ENCODE measurements around the gene SCCPDH. TPM values are rescaled to one million over a fixed set of nuclear protein-coding genes. Genes with fewer than 3 reads are reported as not detected.

Gene SCCPDH
- total RNA-seq, 1 donor from 2014 or later, result 19.5 TPM

DNA sequence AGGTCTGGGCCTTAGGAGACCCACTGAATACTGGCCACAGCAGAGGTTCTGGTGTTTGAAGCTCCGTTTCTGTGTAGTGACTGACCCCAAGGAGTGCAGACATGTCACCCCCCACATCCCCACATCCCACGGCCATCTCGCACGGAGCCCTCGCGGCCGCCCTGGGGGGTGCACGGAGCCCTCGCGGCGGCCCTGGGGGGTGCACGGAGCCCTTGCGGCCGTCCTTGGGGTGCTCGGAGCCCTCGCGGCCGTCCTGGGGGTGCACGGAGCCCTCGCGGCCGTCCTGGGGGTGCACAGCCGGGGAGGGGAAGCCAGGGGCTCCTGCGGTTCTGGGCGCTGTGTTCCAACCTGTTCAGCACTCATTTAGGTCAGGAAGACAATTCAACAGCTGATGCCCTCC, 68.4 kb downstream of the SCCPDH start:
- peaks cover 6% of the 10 kb centered on the region for H3K4me1 Mint-ChIP-seq (ENCODE audit: unreplicated experiment)
- H3K36me3 Mint-ChIP-seq (ENCODE audit: low read depth, unreplicated experiment), result no peaks in the 10 kb centered on the region
- no peak overlapping the region for H3K27ac Mint-ChIP-seq (ENCODE audit: unreplicated experiment)
- H3K9me3 Mint-ChIP-seq (ENCODE audit: unreplicated experiment), result no peaks in the 10 kb centered on the region
- peaks cover 17% of the 10 kb centered on the region for H3K27me3 Mint-ChIP-seq (ENCODE audit: unreplicated experiment)
- H3K4me3 Mint-ChIP-seq (ENCODE audit: unreplicated experiment), result no peak overlapping the region
- TF ChIP-seq, protein P1, sequence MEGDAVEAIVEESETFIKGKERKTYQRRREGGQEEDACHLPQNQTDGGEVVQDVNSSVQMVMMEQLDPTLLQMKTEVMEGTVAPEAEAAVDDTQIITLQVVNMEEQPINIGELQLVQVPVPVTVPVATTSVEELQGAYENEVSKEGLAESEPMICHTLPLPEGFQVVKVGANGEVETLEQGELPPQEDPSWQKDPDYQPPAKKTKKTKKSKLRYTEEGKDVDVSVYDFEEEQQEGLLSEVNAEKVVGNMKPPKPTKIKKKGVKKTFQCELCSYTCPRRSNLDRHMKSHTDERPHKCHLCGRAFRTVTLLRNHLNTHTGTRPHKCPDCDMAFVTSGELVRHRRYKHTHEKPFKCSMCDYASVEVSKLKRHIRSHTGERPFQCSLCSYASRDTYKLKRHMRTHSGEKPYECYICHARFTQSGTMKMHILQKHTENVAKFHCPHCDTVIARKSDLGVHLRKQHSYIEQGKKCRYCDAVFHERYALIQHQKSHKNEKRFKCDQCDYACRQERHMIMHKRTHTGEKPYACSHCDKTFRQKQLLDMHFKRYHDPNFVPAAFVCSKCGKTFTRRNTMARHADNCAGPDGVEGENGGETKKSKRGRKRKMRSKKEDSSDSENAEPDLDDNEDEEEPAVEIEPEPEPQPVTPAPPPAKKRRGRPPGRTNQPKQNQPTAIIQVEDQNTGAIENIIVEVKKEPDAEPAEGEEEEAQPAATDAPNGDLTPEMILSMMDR (IDR thresholded peaks at IDR 0.05; ENCODE audit: unreplicated experiment), result no peak
- no peak for DNase-seq (ENCODE audit: low spot score)

DNA sequence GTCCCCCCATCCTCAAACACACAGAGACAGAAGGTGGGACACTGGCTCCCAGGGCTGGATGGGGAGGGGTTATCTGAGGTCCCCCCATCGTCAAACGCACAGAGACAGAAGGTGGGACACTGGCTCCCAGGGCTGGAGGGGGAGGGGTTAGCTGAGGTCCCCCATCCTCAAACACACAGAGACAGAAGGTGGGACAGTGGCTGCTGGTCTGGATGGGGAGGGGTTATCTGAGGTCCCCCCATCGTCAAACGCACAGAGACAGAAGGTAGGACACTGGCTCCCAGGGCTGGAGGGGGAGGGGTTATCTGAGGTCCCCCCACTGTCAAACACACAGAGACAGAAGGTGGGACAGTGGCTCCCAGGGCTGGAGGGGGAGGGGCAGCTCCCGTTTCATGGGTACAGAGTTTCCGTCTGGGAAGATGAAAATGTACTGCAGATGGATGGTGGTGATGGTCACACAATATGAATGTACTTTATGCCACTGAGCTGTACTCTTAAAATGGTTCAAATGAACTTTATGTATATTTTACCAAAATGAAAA, 69.2 kb downstream of the SCCPDH start:
- Mint-ChIP-seq H3K9me3 (ENCODE audit: unreplicated experiment) (no peaks in the 10 kb centered on the region), H3K4me3 (ENCODE audit: unreplicated experiment) (no peak overlapping the region), H3K27me3 (ENCODE audit: unreplicated experiment) (peaks cover 19% of the 10 kb centered on the region), H3K27ac (ENCODE audit: unreplicated experiment) (no peak overlapping the region), H3K36me3 (ENCODE audit: low read depth, unreplicated experiment) (no peaks in the 10 kb centered on the region), H3K4me1 (ENCODE audit: unreplicated experiment) (peaks cover 6% of the 10 kb centered on the region)
- DNase-seq (ENCODE audit: low spot score), result no peak
- TF ChIP-seq, protein P1 (IDR thresholded peaks at IDR 0.05; ENCODE audit: unreplicated experiment), result no peak

DNA sequence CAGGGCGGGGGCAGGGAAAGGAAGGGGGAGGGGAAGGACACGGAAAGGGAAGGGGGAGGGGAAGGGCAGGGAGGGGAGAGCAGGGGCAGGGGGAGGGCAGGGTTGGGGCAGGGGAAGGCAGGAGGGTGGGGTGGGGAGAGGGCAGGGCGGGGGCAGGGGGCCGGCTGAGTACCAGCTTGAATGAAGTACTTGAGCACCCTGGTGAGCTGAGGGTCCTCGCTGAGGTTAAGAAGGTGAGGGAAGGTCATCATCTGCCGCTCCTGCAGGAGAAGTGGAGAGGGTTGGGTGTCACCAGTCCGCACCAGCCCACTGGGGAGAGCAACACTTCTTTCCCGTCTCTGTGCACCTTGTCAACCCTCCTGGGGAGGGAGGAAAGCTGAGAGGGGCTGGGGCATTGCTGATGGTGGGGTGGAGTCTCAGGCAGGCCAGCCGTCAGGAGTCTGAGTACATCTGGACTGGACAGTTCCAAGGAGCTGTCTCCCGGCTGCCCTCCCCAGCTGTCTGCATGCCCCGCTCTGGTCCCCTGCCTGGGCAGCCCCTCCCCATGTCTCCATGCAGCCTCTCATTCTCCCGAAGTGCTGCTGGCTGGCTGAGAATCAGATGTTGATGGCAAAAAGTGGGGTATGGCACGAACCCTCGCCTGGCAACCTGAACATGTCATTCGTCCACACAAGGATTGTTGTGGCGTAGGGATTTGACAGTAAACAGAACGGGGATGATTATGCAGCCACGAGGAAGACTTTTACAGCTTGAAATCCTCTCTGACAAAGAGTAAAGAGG, 70.0 kb downstream of the SCCPDH start:
- peaks cover 6% of the 10 kb centered on the region for H3K4me1 Mint-ChIP-seq (ENCODE audit: unreplicated experiment)
- no peak overlapping the region for H3K27ac Mint-ChIP-seq (ENCODE audit: unreplicated experiment)
- no peaks in the 10 kb centered on the region for H3K36me3 Mint-ChIP-seq (ENCODE audit: low read depth, unreplicated experiment)
- TF ChIP-seq, protein P1 (IDR thresholded peaks at IDR 0.05; ENCODE audit: unreplicated experiment), result no peak
- DNase-seq (ENCODE audit: low spot score), result no peak
- H3K27me3 Mint-ChIP-seq (ENCODE audit: unreplicated experiment), result peaks cover 19% of the 10 kb centered on the region
- no peak overlapping the region for H3K4me3 Mint-ChIP-seq (ENCODE audit: unreplicated experiment)
- no peaks in the 10 kb centered on the region for H3K9me3 Mint-ChIP-seq (ENCODE audit: unreplicated experiment)

DNA sequence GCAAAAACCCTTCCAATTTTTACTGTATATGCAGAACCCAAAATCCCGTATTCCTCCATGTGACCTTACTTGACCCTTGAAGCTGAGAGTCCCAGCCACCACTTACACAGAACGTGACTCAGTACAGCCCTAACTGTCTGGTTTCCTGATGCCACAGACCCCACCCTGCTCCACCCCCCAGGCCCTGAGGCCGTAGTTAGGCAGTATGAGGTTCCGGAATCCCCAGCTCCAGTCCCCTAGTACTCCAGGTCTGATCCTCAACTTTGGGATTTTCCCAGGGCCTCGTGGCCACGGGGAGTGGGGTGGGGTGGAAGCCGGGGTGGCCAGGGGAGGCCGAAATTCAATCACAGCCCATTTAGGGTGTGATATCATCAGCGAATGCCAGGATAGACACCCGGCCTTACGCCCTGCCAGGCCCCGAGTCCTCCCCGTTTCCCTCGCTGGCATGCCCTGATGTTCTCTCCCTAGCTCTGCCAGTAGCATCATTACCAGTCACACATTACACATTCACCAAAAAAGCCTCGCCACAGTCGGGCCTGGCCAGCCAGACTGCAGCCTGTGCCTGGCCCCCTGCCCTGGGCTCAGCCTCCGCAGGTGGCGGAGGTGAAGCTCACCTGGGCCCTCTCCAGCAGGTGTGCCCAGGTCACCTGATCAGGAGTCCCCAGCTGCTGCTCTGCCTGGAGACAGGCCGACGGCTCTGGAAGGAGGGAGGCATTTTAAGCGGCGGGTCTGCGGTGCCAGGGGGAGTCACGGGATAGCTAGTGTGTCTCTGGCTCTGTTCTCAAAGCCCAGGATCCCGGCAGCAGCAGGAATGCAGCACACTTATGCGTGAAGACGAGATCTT, 70.8 kb downstream of the SCCPDH start:
- peaks cover 23% of the 10 kb centered on the region for H3K27me3 Mint-ChIP-seq (ENCODE audit: unreplicated experiment)
- no peak overlapping the region for H3K27ac Mint-ChIP-seq (ENCODE audit: unreplicated experiment)
- H3K36me3 Mint-ChIP-seq (ENCODE audit: low read depth, unreplicated experiment), result no peaks in the 10 kb centered on the region
- H3K4me3 Mint-ChIP-seq (ENCODE audit: unreplicated experiment), result no peak overlapping the region
- H3K4me1 Mint-ChIP-seq (ENCODE audit: unreplicated experiment), result peaks cover 6% of the 10 kb centered on the region
- TF ChIP-seq, protein P1 (IDR thresholded peaks at IDR 0.05; ENCODE audit: unreplicated experiment), result no peak
- no peaks in the 10 kb centered on the region for H3K9me3 Mint-ChIP-seq (ENCODE audit: unreplicated experiment)
- no peak for DNase-seq (ENCODE audit: low spot score)

All from endothelial cell (in vitro differentiated cells).